ENCODE measurements around the gene PHF21A.

DNA sequence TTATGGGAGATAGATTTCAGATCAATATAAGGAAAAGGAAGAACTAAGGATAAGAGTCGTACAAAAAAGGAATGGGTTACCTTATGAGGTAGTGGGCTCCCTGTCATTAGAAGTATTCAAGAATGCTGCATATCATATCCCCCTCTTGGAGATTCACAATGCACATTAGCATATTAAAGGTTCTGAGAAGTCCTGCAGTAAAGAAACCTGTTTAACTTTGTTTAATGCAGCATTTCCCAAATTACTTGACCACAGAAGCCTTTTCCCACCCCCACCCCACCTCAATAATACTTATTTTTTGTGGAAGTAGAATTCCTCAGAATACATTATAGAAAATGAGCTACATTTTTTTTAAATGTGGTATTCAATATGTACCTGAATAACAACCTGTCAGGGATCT lies 30.9 kb downstream of the PHF21A start:
- no peak for TF ChIP-seq EZH2 (IDR thresholded peaks at IDR 0.05; ENCODE audit: borderline replicate concordance)
- TF ChIP-seq, protein P1, sequence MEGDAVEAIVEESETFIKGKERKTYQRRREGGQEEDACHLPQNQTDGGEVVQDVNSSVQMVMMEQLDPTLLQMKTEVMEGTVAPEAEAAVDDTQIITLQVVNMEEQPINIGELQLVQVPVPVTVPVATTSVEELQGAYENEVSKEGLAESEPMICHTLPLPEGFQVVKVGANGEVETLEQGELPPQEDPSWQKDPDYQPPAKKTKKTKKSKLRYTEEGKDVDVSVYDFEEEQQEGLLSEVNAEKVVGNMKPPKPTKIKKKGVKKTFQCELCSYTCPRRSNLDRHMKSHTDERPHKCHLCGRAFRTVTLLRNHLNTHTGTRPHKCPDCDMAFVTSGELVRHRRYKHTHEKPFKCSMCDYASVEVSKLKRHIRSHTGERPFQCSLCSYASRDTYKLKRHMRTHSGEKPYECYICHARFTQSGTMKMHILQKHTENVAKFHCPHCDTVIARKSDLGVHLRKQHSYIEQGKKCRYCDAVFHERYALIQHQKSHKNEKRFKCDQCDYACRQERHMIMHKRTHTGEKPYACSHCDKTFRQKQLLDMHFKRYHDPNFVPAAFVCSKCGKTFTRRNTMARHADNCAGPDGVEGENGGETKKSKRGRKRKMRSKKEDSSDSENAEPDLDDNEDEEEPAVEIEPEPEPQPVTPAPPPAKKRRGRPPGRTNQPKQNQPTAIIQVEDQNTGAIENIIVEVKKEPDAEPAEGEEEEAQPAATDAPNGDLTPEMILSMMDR (IDR thresholded peaks at IDR 0.05; ENCODE audit: poor library complexity): no peak
